HFF-Myc (cell line): ENCODE data around the gene JAK3.
A peak's percentile ranks its signal among the peaks of the same experiment; 100 is the strongest.

ENCODE experiments used
- DNase-seq: peaks from one replicate; pipeline ENCODE4 v3.0.0-alpha.2; 2011; ENCODE audit warnings: low read depth; ENCODE audit errors: extremely low read depth
- H3K4me3 ChIP-seq: replicated peaks from 2 replicates; pipeline ENCODE4 v1.5.1; 2011; ENCODE audit warnings: low read depth, mild to moderate bottlenecking, control low read depth, low read length
- CTCF ChIP-seq: IDR thresholded peaks from 2 replicates; pipeline ENCODE4 v1.5.1; 2012; ENCODE audit warnings: mild to moderate bottlenecking, low read depth, low read length, control low read depth; ENCODE audit errors: missing control alignments

JAK3 gene

DNA sequence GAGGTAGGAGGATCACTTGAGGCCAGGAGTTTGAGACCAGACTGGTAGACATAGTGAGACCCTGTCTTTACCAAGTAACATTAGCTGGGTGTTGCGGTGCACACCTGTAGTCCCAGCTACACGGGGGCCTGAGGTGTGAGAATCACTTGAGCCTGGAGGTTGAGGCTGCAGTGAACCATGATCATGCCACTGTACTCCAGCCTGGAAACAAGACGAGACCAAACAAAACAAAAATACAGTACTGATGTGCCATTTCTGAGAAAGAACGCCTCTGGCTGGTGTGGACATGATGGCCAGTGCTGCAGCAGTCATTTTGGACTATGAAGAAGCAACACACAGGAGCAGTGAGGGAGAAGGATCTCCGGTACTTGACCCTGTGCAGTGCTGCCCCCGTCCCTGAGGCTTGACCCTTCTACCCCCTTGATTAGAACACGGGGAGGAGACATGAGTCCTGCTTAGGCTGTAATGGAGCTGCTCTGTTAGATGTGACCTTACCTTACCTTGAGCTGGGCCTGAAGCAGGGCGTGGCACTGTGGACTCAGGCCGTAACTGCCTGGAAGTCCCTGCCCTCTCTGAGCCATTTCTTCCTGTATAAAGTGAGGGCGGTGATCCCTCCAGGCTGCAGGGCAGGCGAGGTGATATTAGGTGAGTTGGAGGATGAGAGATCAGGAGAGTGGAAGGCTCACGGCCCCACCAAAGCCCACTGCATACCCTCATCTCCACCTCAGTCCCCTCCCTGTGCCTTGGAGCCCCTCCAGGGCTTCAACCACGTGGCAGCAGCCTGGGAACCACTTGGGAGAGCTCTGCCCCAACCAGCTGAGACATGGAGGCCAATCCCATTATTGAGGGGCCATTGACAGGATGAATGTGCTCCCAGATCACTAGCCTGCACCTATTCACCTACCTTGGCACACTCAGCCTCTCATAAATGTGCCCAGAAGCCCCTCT lies 17.9 kb upstream of the JAK3 start:
- DNase-seq, result no peak
- no peak overlapping the region for H3K4me3 ChIP-seq
- no peak for TF ChIP-seq CTCF

DNA sequence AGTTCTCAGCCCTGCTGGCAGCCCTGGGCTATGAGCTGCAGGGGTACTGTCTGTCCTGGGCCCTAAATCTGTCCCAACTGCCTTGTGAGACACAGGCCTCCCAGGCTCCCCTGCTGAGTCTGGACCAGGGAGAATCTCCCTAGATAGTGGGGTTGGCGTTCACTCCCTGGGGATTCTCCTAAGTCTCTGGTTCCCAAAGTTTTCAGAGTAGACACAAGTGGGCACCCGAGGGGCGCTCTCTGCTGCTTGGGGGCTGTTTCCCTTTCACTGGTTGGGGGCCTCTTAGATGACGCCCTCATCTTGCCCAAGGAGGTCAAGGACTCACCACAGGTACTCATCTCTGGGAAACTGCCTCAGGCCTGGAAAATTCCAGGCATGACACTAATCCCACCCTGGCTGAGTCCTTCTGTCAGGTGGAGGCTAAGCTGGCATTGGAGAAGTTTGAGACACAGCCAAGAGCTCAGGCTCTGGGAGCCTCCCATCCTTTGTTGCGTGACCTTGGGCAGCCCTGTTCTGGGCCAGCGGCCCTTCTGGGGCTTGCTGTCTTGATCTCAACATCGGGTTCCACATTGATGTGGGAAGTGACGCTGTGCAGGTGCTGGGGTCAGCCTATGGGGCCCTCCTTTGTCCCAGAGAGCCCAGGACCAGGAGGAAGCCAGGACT lies 15.9 kb upstream of the JAK3 start:
- no peak for DNase-seq
- TF ChIP-seq CTCF, result no peak
- H3K4me3 ChIP-seq, result no peak overlapping the region

DNA sequence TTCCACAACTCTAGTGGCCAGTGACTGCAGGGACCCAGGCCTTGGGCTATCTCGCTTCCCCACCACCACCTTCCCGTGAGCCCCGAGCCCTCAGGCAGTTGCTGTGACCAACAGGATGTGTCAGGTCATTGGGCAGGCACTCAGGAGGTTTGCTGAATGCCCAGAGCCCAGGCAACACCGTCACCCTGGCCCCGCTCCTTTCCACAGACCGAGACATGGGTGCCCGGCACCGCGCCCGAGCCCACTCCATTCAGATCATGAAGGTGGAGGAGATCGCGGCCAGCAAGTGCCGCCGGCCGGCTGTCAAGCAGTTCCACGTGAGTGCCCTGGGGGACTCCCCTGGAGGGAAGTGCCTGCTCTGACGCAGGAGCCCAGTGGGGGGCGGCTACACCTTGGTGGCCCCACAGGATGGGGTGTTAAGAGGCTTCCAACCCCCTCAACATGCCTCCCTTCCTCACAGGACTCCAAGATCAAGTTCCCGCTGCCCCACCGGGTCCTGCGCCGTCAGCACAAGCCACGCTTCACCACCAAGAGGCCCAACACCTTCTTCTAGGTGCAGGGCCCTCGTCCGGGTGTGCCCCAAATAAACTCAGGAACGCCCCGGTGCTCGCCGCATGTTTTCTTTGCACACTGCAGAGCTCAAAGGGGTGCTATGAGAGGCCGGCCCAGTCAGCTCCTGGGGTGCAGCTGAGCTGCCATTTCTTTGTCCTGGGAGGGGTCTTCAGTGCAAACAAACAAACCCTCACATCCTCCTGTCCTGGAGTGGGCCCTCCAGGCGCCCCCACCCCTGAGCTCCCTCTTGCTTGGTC lies 15.1 kb upstream of the JAK3 start:
- TF ChIP-seq CTCF, result no peak
- H3K4me3 ChIP-seq, result peak overlapping the region; percentile 92
- no peak for DNase-seq

- H3K4me3 ChIP-seq, result peak overlapping the region; percentile 92
- TF ChIP-seq CTCF, result no peak
- DNase-seq, result no peak
These were observed 14.0 kb upstream of the JAK3 start for GRCh38 chr19:17861542-17862402.

DNA sequence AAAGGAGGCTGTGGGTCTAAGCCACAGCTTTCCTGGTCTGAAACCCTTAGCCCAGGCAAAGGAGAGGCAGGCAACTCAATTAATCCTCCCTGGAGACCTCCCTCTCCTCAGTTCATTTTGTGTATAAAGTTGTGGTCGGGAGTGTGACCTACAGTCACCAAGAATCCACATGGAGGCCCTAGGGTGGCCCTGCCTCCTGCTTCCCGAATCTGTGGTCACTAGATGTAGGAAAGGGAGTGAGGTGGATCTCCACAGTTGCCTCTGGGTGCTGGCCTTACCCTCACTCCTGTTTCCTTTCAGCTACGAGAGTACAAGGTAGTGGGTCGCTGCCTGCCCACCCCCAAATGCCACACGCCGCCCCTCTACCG lies 13.2 kb upstream of the JAK3 start:
- peak overlapping the region; percentile 92 for H3K4me3 ChIP-seq
- TF ChIP-seq CTCF, result no peak
- no peak for DNase-seq
